Embryonic facial prominence (tissue), 1 donor: ENCODE data around the gene CD93.

Experiments
- DNase-seq: peaks from one replicate; pipeline ENCODE4 v3.0.0-alpha.2; 2016; ENCODE audit errors: extremely low spot score

The CD93 gene

DNA sequence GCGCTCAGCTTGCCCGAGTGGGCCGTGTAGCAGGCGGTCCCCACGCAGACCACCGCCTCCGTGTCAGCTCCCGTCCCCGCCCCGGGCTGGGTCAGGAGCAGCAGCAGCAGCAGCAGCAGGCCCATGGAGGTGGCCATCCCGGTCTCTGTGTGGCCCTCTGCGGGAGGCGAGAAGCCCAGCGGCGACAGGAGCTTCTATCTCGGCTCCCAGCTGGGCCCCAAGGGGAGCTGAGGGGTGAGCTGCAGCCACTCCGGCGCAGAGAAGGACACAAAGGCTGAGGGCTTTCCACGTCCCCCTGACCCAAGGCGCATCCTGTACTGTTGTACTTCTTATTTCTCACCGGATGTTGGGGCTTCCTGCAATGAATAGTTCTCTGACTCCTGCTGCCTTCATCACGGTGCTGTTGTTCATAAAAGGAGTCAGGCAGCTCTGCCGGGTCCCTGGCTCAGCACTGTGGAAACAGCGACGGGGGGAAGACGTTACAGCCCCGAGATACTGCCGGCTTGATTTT is at the start of gene CD93:
CD93 (minus strand) TSS at position 269 of the 511 bp plus-strand sequence; CDS start at position 137, 132 bp downstream.
- no peak for DNase-seq

DNA sequence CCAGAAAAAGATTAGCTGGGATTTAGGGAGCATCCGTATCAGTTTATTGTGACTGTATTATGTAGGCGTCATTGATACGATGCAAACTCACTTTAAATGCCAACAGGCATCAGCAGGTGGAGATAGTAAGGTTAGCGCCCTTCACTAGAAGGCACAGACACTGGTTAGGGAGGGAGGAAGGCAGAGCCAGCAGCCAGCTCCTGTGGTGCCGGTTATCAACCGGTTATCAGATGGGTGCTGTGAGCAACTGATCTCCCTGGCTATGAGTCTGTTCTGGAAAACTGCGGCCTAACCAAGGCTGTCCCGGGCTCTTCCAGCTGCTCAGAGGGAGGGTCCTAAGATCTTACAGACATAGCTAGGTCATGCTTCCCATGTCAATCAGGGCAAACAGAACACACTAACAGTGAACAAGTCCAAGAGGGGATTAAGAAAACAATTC is 47.5 kb upstream of the CD93 start:
- DNase-seq, result no peak

DNA sequence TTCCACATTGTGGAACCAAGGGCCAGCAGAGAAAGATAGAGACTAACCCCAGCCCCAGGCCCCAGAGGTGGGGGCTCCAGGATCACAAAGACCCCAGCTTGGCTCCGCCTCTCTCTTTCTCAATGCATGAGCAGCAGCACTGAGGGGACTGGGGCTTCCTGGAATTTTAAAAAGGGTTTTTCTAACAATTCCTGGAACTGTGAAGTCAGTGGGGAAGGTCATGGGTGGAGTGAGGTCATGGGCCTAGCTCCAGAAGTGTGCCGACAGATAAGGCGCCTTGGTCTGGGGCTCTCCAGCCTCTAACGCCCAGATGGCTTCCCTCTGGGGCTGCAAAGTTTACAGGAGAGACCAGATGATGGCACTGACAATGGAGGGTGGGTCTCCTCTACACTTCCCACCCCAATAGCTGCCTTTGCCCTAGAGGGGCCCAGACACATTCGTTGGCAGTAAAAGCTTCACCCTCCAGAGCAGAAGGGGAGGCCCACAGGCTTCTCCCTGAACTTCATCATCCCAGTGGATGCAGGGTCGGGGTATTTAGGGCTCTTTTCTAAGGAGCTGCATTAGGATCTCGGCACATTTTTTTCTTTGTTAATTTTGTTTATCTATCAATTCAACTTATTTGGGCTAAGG is 46.9 kb upstream of the CD93 start:
- DNase-seq, result no peak

GRCh38 chr20:23132293-23132929 is 46.3 kb upstream of the CD93 start:
- no peak for DNase-seq

DNA sequence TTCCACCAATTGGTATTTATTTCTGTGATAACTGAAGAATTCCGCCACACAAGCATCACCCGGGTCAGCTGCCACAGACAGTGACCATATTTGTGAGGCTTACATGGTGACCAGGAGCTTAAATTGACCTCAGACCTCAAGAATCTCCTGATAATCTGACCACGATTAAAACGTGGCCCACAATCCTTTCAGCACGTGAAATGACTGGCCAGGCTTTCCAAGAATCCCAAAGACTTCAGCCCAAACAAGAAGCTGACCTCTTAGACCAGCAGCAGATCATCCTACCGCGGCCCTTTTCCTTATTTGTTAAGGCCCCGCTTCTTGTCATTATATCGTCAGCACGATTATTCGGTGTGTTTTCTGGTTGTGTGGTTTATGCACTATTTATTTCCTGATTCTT is 45.6 kb upstream of the CD93 start:
- no peak for DNase-seq

GRCh38 chr20:23130622-23131140 is 44.6 kb upstream of the CD93 start:
- DNase-seq, result no peak

GRCh38 chr20:23129891-23130621 is 43.9 kb upstream of the CD93 start:
- no peak for DNase-seq

- no peak for DNase-seq
Measured at GRCh38 chr20:23129266-23129665, 43.1 kb upstream of the CD93 start.

GRCh38 chr20:23128461-23129125 is 42.5 kb upstream of the CD93 start:
- no peak for DNase-seq

- DNase-seq, result no peak
Measured at GRCh38 chr20:23127506-23128279, 41.6 kb upstream of the CD93 start.

- no peak for DNase-seq
Measured at GRCh38 chr20:23126281-23127061, 40.3 kb upstream of the CD93 start.

DNA sequence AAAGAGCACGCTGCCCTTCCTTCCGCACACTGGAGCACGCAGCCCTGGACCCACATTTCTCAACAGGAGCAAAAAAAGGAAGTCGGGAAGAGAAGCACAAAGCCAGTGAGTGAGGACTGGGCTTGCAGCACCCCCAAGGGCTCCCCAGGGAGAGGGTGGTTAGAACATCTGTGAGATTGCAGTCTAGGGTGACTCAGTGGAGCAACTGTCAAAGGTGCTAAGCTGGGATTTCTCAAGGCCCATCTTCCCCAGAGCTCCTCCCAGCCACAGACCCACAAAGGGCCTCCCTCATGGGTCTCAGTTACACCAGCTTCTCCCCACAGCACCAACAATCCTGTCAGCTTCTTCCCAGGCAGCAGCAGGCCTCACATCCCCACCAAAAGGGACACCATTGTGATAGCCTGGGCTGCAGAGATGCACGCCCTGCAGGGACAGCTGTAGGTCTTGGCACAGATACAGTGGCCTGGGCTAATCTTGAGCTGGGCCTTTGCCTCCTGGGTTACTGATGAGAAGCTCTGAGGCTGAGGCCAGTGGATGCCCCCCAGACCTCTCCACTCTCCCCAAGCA is 39.6 kb upstream of the CD93 start:
- DNase-seq, result no peak

GRCh38 chr20:23125159-23125558 is 39.0 kb upstream of the CD93 start:
- DNase-seq, result no peak

- no peak for DNase-seq
Measured at GRCh38 chr20:23123886-23124285, 37.8 kb upstream of the CD93 start.

DNA sequence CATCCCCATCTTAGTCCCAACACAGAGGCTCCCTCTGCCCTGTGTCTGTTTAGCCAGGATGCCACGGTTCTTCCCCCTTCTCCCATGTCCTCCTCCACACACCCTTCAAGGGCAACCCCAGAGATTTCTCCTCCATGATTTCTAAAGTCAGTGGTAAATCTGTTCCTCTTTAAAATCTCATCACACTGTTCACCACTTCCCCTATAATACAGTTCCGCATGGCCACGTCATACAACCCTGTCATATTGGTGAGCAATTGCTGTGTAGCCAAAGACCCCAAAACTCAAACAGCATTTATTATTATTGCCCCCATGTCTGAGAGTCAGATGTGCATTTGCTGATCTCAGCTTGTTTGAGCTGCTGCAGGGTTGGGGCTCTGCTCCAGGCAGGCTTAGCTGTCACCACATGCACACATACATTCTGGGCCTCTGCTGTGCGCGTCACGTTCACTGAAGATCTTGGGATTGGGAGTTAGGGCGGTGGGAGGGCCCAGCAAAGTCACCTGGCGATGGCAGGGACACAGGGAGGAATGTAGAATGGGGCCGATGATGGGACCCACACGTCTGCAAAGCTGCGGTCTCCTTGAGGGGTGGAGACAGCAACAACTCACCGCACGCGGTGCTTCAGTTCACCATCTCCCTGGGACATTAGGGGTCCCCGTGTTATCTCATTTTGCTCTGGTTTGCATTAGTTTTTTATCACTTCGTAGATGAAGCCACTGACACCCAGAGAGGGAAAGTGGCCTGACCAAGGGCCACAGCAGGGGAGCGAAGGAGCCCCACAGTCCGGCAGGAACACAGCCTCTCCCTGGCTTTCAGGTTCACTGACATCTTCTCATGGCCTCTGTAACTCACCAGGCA is 36.9 kb upstream of the CD93 start:
- DNase-seq, result no peak

- no peak for DNase-seq
Measured at GRCh38 chr20:23122321-23122720, 36.2 kb upstream of the CD93 start.

GRCh38 chr20:23121751-23122320 is 35.7 kb upstream of the CD93 start:
- DNase-seq, result no peak

- DNase-seq, result no peak
Measured at GRCh38 chr20:23120936-23121750, 35.0 kb upstream of the CD93 start.
